ENCODE results near the gene PKP4. TPM values are rescaled to one million over a fixed set of nuclear protein-coding genes. Genes with fewer than 3 reads are reported as not detected.

Gene PKP4
- total and polyA plus RNA-seq, 2 of the 8 experiments (the other 6 are each of a cell fraction or from before 2014, with no cell fraction given): 48.2 to 88.0 TPM

DNA sequence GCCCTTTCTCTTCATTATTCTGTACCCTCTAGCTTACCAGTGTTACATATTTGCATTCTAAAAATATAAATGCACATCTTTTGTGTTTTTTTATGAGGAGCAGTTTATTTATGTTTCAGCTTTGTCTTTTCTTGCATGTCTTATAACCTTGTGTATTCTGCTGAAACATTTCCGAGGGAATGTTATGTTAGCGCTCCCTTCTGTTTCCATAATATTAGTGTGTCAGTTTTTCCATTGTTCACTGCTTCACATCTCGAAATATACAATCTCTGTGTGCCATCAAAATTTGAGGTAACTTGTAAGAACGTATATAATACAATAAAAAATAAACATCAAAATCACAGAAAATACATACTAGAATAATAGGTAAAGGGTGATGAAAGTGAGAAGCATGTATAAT lies 153.3 kb downstream of the PKP4 start:
- TF ChIP-seq SRF (IDR thresholded peaks at IDR 0.05; ENCODE audit: low read depth, low read length) (no peak), TAF1 (IDR thresholded peaks at IDR 0.05; ENCODE audit: low read depth, low read length) (no peak), NRF1 (IDR thresholded peaks at IDR 0.05; ENCODE audit: low read depth, low read length) (no peak), SIRT6 (IDR thresholded peaks at IDR 0.05; ENCODE audit: low read length) (no peak), SUZ12 (IDR thresholded peaks at IDR 0.05; ENCODE audit: low read length) (no peak)
- TF ChIP-seq, protein P1, sequence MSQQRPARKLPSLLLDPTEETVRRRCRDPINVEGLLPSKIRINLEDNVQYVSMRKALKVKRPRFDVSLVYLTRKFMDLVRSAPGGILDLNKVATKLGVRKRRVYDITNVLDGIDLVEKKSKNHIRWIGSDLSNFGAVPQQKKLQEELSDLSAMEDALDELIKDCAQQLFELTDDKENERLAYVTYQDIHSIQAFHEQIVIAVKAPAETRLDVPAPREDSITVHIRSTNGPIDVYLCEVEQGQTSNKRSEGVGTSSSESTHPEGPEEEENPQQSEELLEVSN (IDR thresholded peaks at IDR 0.05): no peak
- Histone ChIP-seq H4K91ac (replicated peaks; ENCODE audit: insufficient read length, low read length) (no peak overlapping the region), H2BK120ac (replicated peaks; ENCODE audit: low read depth, low read length) (no peak overlapping the region), H3K79me2 (ENCODE audit: control insufficient read depth in 1 of 2, insufficient read depth in 2 of 2, low read length in 2 of 2) (no peaks in the 10 kb centered on the region), H3K9me3 (ENCODE audit: insufficient read depth in 2 of 2, low read depth in 1 of 2, low read length in 1 of 2) (no peaks in the 10 kb centered on the region), H3K79me1 (ENCODE audit: low read depth, low read length) (no peaks in the 10 kb centered on the region), H2BK20ac (ENCODE audit: low read length) (no peak overlapping the region), H3K4me2 (ENCODE audit: insufficient read depth in 1 of 2, low read depth in 2 of 2, low read length in 2 of 2) (no peak overlapping the region), H4K20me1 (replicated peaks in 1 of 2; ENCODE audit: control insufficient read depth in 1 of 2, insufficient read depth in 2 of 2, low read length in 2 of 2) (no peaks in the 10 kb centered on the region), H2AK5ac (ENCODE audit: low read depth, low read length) (no peak overlapping the region), H2BK5ac (ENCODE audit: low read depth, low read length) (no peak overlapping the region), H3K36me3 (ENCODE audit: control insufficient read depth in 2 of 4, insufficient read depth in 4 of 4, low read length in 3 of 4) (no peaks in the 10 kb centered on the region), H2BK12ac (ENCODE audit: low read depth, low read length) (no peak overlapping the region), H3K27me3 (replicated peaks in 1 of 4; ENCODE audit: control insufficient read depth in 3 of 4, extremely low read depth in 1 of 4, insufficient read depth in 3 of 4, low read length in 3 of 4) (no peaks in the 10 kb centered on the region), H4K5ac (ENCODE audit: insufficient read length, low read depth, low read length) (no peak overlapping the region), H3K23me2 (ENCODE audit: low read depth, low read length) (no peaks in the 10 kb centered on the region), H3K9ac (replicated peaks in 1 of 4; ENCODE audit: extremely low read depth in 1 of 4, low read depth in 3 of 4, low read length in 3 of 4) (no peak overlapping the region), H3K23ac (ENCODE audit: insufficient read length) (no peak overlapping the region), H3K4ac (replicated peaks; ENCODE audit: insufficient read length, low read depth, low read length) (no peak overlapping the region), H4K8ac (ENCODE audit: extremely low read depth, insufficient read depth, low read length) (no peak overlapping the region), H3K18ac (ENCODE audit: extremely low read depth, low read length) (no peak overlapping the region), H3K27ac (ENCODE audit: low read depth, low read length) (no peak overlapping the region), H2BK15ac (ENCODE audit: low read length) (no peak overlapping the region), H3K4me3 (ENCODE audit: extremely low read depth in 1 of 4, insufficient read depth in 2 of 4, low read depth in 3 of 4, low read length in 4 of 4) (no peak overlapping the region), H3K56ac (replicated peaks; ENCODE audit: insufficient read length, low read depth, low read length) (no peak overlapping the region), H2AFZ (ENCODE audit: low read length) (no peak overlapping the region), H3K14ac (ENCODE audit: insufficient read length) (no peak overlapping the region), H3K4me1 (replicated peaks in 1 of 4; ENCODE audit: control insufficient read depth in 3 of 4, insufficient read depth in 4 of 4, low read length in 3 of 4) (no peaks in the 10 kb centered on the region)
- CTCF ChIA-PET (ENCODE audit: partially characterized antibody): interaction anchor here (0.8 to 1.6 kb wide), 5 partner anchors 9 to 590 kb away, joined by 3 to 7 read pairs (median 5); no protein-coding TSS in a partner anchor
- no peak for FAIRE-seq
- 95% methylated on average over 4 of the region's 4 CpGs; no CpG with 5 or more reads in 1 of the 2 experiments for WGBS, 2 experiments (ENCODE audit: extremely low coverage in 1 of 2, insufficient coverage in 1 of 2, insufficient read length in 1 of 2, insufficient replicate concordance in 2 of 2, low coverage in 1 of 2, low lambda C conversion rate in 2 of 2, missing lambda C conversion rate in 1 of 2)
- no peak for DNase-seq (ENCODE audit: low read depth in 1 of 2, low spot score in 2 of 2)
- POLR2A ChIA-PET (ENCODE audit: partially characterized antibody): no interaction called here
